IMR-90 (cell line): ENCODE data around the gene NRAS. TPM values are rescaled to one million over a fixed set of nuclear protein-coding genes. Genes with fewer than 3 reads are reported as not detected.

Experiments used
- ATAC-seq: fragments of 200-7000 bp; cut with Tn5 transposase; 2 replicates; pipeline ENCODE4 v1.9.1; 2020; ENCODE audit warnings: low read depth, mild to moderate bottlenecking, moderate library complexity
- BruUV-seq: library from RNA; stranded (reverse); fragments of 400-500 nt; replicated peaks from 2 replicates; lab custom pipeline; 2021; lab: Mats Ljungman, UMichigan
- CTCF ChIA-PET: fragments of 300-600 bp; formaldehyde crosslinking; extraction: SDS; loops from one replicate; lab custom pipeline; 2021; ENCODE audit warnings: antibody characterized with exemption; lab: Yijun Ruan, JAX
- POLR2A ChIA-PET: fragments of 300-600 bp; sonication (Branson Sonifier 250); formaldehyde crosslinking; loops from one replicate; lab custom pipeline; 2022; ENCODE audit warnings: antibody characterized with exemption; ENCODE audit not compliant: unreplicated experiment; lab: Charles Lee
- DNase-seq: peaks from one replicate; pipeline ENCODE4 v3.0.0; 2013
- H2AFZ ChIP-seq: replicated peaks from 2 replicates; pipeline ENCODE3; 2013; ENCODE audit warnings: low read length, mild to moderate bottlenecking; ENCODE audit not compliant: poor library complexity
- H2AK5ac ChIP-seq: 2 replicates; pipeline ENCODE4 v1.6.1; 2013; ENCODE audit warnings: low read depth, low read length, inconsistent platforms
- H2AK9ac ChIP-seq: replicated peaks from 2 replicates; pipeline ENCODE3; 2013; ENCODE audit warnings: mild to moderate bottlenecking, low read depth, low read length, moderate library complexity; ENCODE audit not compliant: poor library complexity
- H2BK120ac ChIP-seq: 2 replicates; pipeline ENCODE4 v1.6.1; 2013; ENCODE audit warnings: low read depth, low read length, inconsistent platforms
- H2BK15ac ChIP-seq: 3 replicates; pipeline ENCODE4 v1.6.1; 2013; ENCODE audit warnings: low read depth, low read length, inconsistent platforms
- H2BK20ac ChIP-seq: 2 replicates; pipeline ENCODE4 v1.6.1; 2013; ENCODE audit warnings: low read depth, mild to moderate bottlenecking, inconsistent platforms, low read length, moderate library complexity
- H2BK5ac ChIP-seq: 2 replicates; pipeline ENCODE4 v1.6.1; 2013; ENCODE audit warnings: mild to moderate bottlenecking, low read depth, low read length, inconsistent platforms; ENCODE audit not compliant: poor library complexity, severe bottlenecking
- H3K14ac ChIP-seq: replicated peaks from 2 replicates; pipeline ENCODE4 v1.6.1; 2013; ENCODE audit warnings: low read depth, low read length, inconsistent platforms
- H3K18ac ChIP-seq: 2 replicates; pipeline ENCODE4 v1.6.1; 2013; ENCODE audit warnings: low read depth, low read length, control low read depth
- H3K23ac ChIP-seq: 2 replicates; pipeline ENCODE4 v1.6.1; 2013; ENCODE audit warnings: low read depth, low read length, inconsistent platforms
- H3K27ac ChIP-seq: 2 replicates; pipeline ENCODE4 v1.5.1; 2013; ENCODE audit warnings: mild to moderate bottlenecking, control low read depth, low read length; ENCODE audit not compliant: insufficient read depth
- H3K27me3 ChIP-seq: 2 replicates; pipeline ENCODE4 v1.6.1; 2013; ENCODE audit warnings: low read length; ENCODE audit not compliant: control insufficient read depth, insufficient read depth
- H3K36me3 ChIP-seq: 2 replicates; pipeline ENCODE4 v1.6.1; 2013; ENCODE audit warnings: low read length, mixed read lengths; ENCODE audit not compliant: control insufficient read depth, insufficient read depth
- H3K4ac ChIP-seq: 2 replicates; pipeline ENCODE4 v1.6.1; 2013; ENCODE audit warnings: low read depth, low read length, inconsistent platforms
- H3K4me1 ChIP-seq: 2 replicates; pipeline ENCODE4 v1.6.1; 2013; ENCODE audit warnings: low read length, mixed read lengths; ENCODE audit not compliant: control insufficient read depth, insufficient read depth
- H3K4me2 ChIP-seq: 2 replicates; pipeline ENCODE4 v1.6.1; 2013; ENCODE audit warnings: low read depth, mild to moderate bottlenecking, control low read depth, low read length, moderate library complexity
- H3K4me3 ChIP-seq: 2 replicates; pipeline ENCODE4 v1.5.1; 2013; ENCODE audit warnings: low read depth, mild to moderate bottlenecking, control low read depth, low read length, moderate library complexity; ENCODE audit not compliant: insufficient read depth
- H3K56ac ChIP-seq: 2 replicates; pipeline ENCODE4 v1.6.1; 2013; ENCODE audit warnings: low read length, inconsistent platforms; ENCODE audit not compliant: insufficient read depth; ENCODE audit errors: extremely low read depth
- H3K79me1 ChIP-seq, 2 experiments: 2 replicates each; pipeline ENCODE4 v1.6.1; 2013; ENCODE audit warnings: low read length in 2 of 2, inconsistent platforms in 1 of 2, low read depth in 1 of 2
- H3K9ac ChIP-seq: 2 replicates; pipeline ENCODE4 v1.6.1; 2013; ENCODE audit warnings: low read depth, low read length, control low read depth
- H3K9me1 ChIP-seq: 2 replicates; pipeline ENCODE4 v1.6.1; 2013; ENCODE audit warnings: low read length, inconsistent platforms; ENCODE audit not compliant: insufficient read depth
- H3K9me3 ChIP-seq: 2 replicates; pipeline ENCODE4 v1.6.1; 2013; ENCODE audit warnings: low read length; ENCODE audit not compliant: control insufficient read depth, insufficient read depth
- H4K20me1 ChIP-seq: 2 replicates; pipeline ENCODE4 v1.6.1; 2013; ENCODE audit warnings: low read length, inconsistent platforms; ENCODE audit not compliant: insufficient read depth
- H4K5ac ChIP-seq: 2 replicates; pipeline ENCODE4 v1.6.1; 2013; ENCODE audit warnings: mild to moderate bottlenecking, low read depth, low read length, control low read depth
- H4K8ac ChIP-seq, 2 experiments: 2 replicates each; pipeline ENCODE4 v1.6.1; 2013; ENCODE audit warnings: low read depth in 2 of 2, low read length in 2 of 2, control low read depth in 1 of 2, inconsistent platforms in 1 of 2
- H4K91ac ChIP-seq: 2 replicates; pipeline ENCODE4 v1.6.1; 2013; ENCODE audit warnings: low read depth, low read length, inconsistent platforms; ENCODE audit not compliant: insufficient read depth
- MAFK ChIP-seq: IDR thresholded peaks from 2 replicates; pipeline ENCODE4 v1.6.1; 2012; ENCODE audit warnings: low read depth, low read length, improper control_type of control experiment
- MAZ ChIP-seq: IDR thresholded peaks from 2 replicates; pipeline ENCODE4 v1.6.1; 2012; ENCODE audit warnings: low read depth, mild to moderate bottlenecking, low read length, improper control_type of control experiment, moderate library complexity, borderline replicate concordance
- WGBS, 2 experiments: methylation state at CpG; one replicate each; pipeline versions ENCODE4 v1.1.5 to v1.1.7; 2013; ENCODE audit warnings: missing lambda C conversion rate in 2 of 2; ENCODE audit not compliant: insufficient read length in 1 of 2; ENCODE audit errors: extremely low coverage in 2 of 2; 5-methylcytosine and 5-hydroxymethylcytosine counted together
- dilution Hi-C: fragments of 300-500 bp; cut with HindIII; formaldehyde crosslinking; loops from one replicate; pipeline ENCODE4 v1.14.3; 2018; ENCODE audit warnings: low sequenced_read_pairs; ENCODE audit not compliant: unreplicated experiment
- in situ Hi-C: fragments of 300-500 bp; cut with MboI; formaldehyde crosslinking; loops from 3 replicates; pipeline ENCODE4 v1.14.3; 2019; ENCODE audit warnings: low sequenced_read_pairs, inconsistent platforms, mixed read lengths
- intact Hi-C: fragments of 100-400 bp; cut with micrococcal nuclease; formaldehyde crosslinking; loops from 2 replicates; pipeline ENCODE4 v1.10.0; 2022
- polyA plus RNA-seq, 3 experiments: library from polyadenylated mRNA; depleted of rRNA; stranded (reverse); fragments of >200 nt; gene quantifications; 2 replicates each; pipeline ENCODE4 v1.2.3, GENCODE V29; 2012; ENCODE audit warnings: low replicate concordance in 1 of 3
- total RNA-seq: library from RNA; depleted of rRNA; stranded (reverse); fragments of >200 nt; gene quantifications from 2 replicates; pipeline ENCODE4 v1.2.3, GENCODE V29; 2012

NRAS gene
- total and polyA plus RNA-seq, 2 of the 4 experiments (the other 2 are of a cell fraction) = 27.4 to 85.9 TPM

- no peak overlapping the region for H2AK9ac ChIP-seq
- no peak overlapping the region for H4K8ac ChIP-seq
- H3K27ac ChIP-seq = no peak overlapping the region
- no peak overlapping the region for H2BK20ac ChIP-seq
- BruUV-seq = no TSS peak
- H3K9me1 ChIP-seq = no peaks in the 10 kb centered on the region
- H3K9ac ChIP-seq = no peak overlapping the region
- no peak overlapping the region for H2AFZ ChIP-seq
- no peaks in the 10 kb centered on the region for H3K4me1 ChIP-seq
- TF ChIP-seq MAZ = no peak
- TF ChIP-seq MAFK = no peak
- no peak overlapping the region for H4K5ac ChIP-seq
- no peak overlapping the region for H2BK5ac ChIP-seq
- no peaks in the 10 kb centered on the region for H3K79me1 ChIP-seq
- H3K23ac ChIP-seq = no peak overlapping the region
- intact Hi-C loops (no loop called here), in situ Hi-C loops (no loop called here), dilution Hi-C loops (no loop called here)
- H3K4ac ChIP-seq = no peak overlapping the region
- H4K91ac ChIP-seq = no peak overlapping the region
- no peaks in the 10 kb centered on the region for H4K20me1 ChIP-seq
- DNase-seq (no peak), ATAC-seq (no peak)
- H3K27me3 ChIP-seq = peaks cover 21% of the 10 kb centered on the region
- no peak overlapping the region for H3K4me3 ChIP-seq
- no peak overlapping the region for H3K14ac ChIP-seq
- ChIA-PET CTCF (no interaction called here), POLR2A (no interaction called here)
- H2AK5ac ChIP-seq = no peak overlapping the region
- no peak overlapping the region for H3K18ac ChIP-seq
- H3K9me3 ChIP-seq = no peaks in the 10 kb centered on the region
- no peak overlapping the region for H3K56ac ChIP-seq
- WGBS, 2 experiments = 93% methylated on average over 3 of the region's 5 CpGs; no CpG with 5 or more reads in 1 of the 2 experiments
- H3K36me3 ChIP-seq = no peaks in the 10 kb centered on the region
- no peak overlapping the region for H2BK15ac ChIP-seq
- H3K4me2 ChIP-seq = no peak overlapping the region
- H2BK120ac ChIP-seq = no peak overlapping the region
Measured at GRCh38 chr1:114685851-114686250, 30.7 kb downstream of the NRAS start.
